Measurements from ENCODE around the gene TSNAXIP1.
A peak's percentile ranks its signal among the peaks of the same experiment; 100 is the strongest.

Gene TSNAXIP1, protein sequence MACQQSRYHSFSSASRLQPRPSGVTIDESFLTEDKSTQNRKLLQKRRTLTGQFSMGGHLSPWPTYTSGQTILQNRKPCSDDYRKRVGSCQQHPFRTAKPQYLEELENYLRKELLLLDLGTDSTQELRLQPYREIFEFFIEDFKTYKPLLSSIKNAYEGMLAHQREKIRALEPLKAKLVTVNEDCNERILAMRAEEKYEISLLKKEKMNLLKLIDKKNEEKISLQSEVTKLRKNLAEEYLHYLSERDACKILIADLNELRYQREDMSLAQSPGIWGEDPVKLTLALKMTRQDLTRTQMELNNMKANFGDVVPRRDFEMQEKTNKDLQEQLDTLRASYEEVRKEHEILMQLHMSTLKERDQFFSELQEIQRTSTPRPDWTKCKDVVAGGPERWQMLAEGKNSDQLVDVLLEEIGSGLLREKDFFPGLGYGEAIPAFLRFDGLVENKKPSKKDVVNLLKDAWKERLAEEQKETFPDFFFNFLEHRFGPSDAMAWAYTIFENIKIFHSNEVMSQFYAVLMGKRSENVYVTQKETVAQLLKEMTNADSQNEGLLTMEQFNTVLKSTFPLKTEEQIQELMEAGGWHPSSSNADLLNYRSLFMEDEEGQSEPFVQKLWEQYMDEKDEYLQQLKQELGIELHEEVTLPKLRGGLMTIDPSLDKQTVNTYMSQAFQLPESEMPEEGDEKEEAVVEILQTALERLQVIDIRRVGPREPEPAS

DNA sequence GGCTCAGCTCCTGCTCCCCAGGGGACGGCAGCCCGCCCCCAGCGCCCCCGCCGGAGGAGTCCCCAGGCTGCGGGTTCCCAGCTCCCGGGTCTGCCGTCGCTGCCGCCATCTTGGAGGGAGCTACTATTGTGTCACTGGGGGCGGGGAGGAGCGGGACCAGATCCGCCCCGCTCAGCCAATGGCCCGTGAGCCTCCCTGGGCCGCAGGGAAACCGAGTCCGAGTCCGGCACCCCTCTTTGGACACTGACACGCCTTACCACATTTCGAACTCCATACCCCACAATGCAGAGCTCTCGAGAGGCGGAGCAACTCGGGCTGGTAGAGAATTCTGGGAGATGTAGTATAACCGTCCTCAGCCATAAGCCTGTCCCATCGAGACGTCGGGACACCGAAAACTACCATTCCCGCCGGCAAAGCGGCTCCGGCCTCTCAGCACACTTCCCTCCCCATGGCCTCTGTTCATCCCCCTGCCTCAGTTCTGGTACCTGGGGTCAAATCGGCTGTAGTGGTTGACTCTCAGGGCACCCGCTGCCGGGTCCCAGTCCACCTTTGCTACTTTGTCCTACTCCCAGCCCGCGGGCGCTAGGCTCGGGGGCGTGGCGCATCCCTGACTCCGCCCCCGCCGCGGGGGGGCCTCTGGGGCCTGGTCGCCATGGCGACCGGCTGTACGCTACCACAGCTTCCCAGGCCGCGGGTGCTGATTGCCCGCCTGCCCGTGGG is at the start of gene TSNAXIP1, which contains the start of gene RANBP10:
TSNAXIP1 (plus strand) TSS at position 462 of the 720 bp plus-strand sequence. CDS start 261 bp downstream, outside the sequence.
RANBP10 (minus strand) TSS at position 133 of the 720 bp plus-strand sequence; CDS start at position 109, 24 bp downstream.
- Mint-ChIP-seq H3K36me3 (ENCODE audit: low read depth) (peaks cover 46% of the 10 kb centered on the region), H3K27ac (peak within 1 kb of the TSS; percentile 99), H3K9me3 (no peaks in the 10 kb centered on the region), H3K4me3 (peak within 1 kb of the TSS; percentile 93), H3K4me1 (ENCODE audit: low read depth) (peaks cover 43% of the 10 kb centered on the region), H3K27me3 (no peaks in the 10 kb centered on the region)
- peak; percentile 93 for DNase-seq

DNA sequence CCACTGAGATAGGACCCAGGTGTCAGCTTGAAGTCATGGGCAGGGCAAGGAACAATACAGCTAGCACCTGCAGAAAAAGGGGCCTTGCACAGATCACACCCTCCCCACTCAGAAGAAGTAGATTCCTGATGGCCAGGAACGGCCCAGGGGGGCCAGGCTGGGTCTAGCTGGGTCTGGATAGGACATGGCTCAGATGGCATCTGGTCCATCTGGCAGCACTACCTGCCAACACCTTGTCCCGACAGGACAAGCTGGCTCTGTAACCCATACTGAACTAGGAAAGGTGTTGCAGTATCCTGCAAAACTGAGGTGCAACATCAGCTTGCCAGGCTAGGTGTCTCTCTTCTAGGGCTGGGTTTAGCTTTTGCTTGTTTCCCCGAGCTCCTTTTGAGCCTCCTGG is 48.7 kb upstream of the TSNAXIP1 start:
- Mint-ChIP-seq H3K36me3 (ENCODE audit: low read depth) (peaks cover 30% of the 10 kb centered on the region), H3K4me1 (ENCODE audit: low read depth) (peaks cover 10% of the 10 kb centered on the region), H3K27me3 (no peaks in the 10 kb centered on the region), H3K9me3 (no peaks in the 10 kb centered on the region), H3K4me3 (no peak overlapping the region), H3K27ac (peak overlapping the region; percentile 18)
- no peak for DNase-seq

DNA sequence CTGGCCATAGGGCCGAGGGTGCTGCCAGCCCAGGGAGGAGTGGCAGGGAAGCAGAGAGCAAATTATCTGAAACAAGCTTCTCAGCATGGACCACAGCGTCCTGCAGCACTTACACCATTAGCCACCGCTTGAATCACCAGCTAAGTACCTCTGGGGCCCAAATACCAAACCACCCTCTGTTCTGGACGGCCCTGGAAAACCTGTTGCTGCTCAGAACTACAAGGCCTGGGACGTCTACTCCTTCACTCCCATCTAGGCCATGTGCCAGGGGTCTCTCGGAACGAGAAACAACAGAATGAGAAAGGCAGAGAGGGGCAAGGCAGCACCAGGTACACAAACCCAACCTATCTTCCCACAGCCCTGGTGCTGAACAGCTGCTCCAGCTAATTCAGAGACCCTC is 47.7 kb upstream of the TSNAXIP1 start:
- no peaks in the 10 kb centered on the region for H3K9me3 Mint-ChIP-seq
- no peaks in the 10 kb centered on the region for H3K27me3 Mint-ChIP-seq
- DNase-seq, result no peak
- peak overlapping the region; percentile 22 for H3K27ac Mint-ChIP-seq
- H3K4me3 Mint-ChIP-seq, result no peak overlapping the region
- H3K4me1 Mint-ChIP-seq (ENCODE audit: low read depth), result peaks cover 10% of the 10 kb centered on the region
- H3K36me3 Mint-ChIP-seq (ENCODE audit: low read depth), result peaks cover 34% of the 10 kb centered on the region

DNA sequence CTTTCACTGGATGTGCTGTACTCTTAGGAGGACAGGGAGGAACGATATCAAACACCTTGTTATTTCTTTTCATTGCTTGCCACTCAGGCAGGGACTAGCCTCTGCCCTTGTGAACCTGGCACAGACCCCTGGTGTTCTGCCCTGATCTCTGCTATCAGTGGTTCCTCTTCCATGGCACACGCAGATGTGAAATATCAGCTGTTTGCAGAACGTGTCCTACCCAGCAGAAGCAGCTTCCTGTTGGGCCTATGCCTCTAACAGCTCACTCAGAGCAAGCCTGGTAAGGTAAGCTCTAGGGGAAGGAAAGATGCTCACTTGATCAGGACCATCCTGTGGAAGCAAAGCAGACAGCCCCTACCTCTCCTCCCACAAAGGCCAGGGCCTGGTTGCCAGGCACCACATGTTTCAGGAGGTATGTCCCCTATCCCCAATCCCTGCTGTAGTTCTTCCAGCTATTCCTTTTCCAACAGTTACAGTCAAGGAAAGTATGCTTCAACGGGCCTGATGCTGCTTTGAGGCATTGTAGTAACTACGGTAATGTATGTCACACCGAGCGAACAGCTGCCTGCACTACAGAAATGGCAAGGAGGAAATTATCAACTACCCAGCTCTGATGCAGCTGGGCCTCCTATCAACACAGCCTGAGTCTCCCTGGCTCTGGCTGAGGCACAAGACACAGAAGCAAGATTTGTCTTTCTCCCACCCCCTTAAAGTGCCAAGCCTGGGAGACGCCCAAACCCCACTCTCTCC is 46.3 kb upstream of the TSNAXIP1 start:
- Mint-ChIP-seq H3K27ac (no peak overlapping the region), H3K4me3 (no peak overlapping the region), H3K4me1 (ENCODE audit: low read depth) (peaks cover 10% of the 10 kb centered on the region), H3K9me3 (no peaks in the 10 kb centered on the region), H3K27me3 (no peaks in the 10 kb centered on the region), H3K36me3 (ENCODE audit: low read depth) (peaks cover 35% of the 10 kb centered on the region)
- DNase-seq, result no peak

DNA sequence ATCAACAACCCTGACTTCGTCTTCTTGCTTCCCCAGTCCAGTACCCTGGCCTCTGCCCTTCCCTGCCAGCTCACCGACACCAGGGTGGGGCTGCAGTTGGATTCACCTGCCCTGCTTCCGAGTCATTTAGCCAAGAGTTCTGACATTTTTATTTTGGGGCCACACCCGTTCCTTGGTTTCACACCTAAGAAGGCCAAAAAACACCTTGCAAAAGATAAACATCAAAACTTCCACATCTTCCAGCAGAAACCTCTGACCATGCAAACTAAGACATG is 45.8 kb upstream of the TSNAXIP1 start:
- H3K27ac Mint-ChIP-seq, result peak overlapping the region; percentile 35
- H3K4me1 Mint-ChIP-seq (ENCODE audit: low read depth), result peaks cover 10% of the 10 kb centered on the region
- H3K36me3 Mint-ChIP-seq (ENCODE audit: low read depth), result peaks cover 35% of the 10 kb centered on the region
- no peak for DNase-seq
- H3K9me3 Mint-ChIP-seq, result no peaks in the 10 kb centered on the region
- no peaks in the 10 kb centered on the region for H3K27me3 Mint-ChIP-seq
- H3K4me3 Mint-ChIP-seq, result no peak overlapping the region

DNA sequence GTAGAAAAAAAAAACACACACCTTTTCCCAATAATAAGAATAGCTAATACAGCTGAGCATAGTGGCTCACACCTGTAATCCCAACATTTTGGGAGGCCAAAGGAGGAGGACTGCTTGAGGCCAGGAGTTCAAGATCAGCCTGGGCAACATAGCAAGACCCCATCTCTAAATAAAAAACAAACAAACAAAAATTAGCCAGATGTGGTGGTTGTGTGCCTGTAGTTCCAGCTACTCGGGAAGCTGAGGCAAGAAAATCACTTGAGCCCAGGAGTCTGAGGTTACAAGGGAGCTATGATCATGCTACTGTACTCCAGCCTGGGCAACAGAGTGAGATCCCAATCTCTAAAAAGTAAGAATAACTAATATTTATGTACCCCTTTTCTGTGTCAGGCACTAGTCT is 44.8 kb upstream of the TSNAXIP1 start:
- Mint-ChIP-seq H3K4me3 (no peak overlapping the region), H3K9me3 (no peaks in the 10 kb centered on the region), H3K27ac (no peak overlapping the region), H3K4me1 (ENCODE audit: low read depth) (peaks cover 10% of the 10 kb centered on the region), H3K36me3 (ENCODE audit: low read depth) (peaks cover 44% of the 10 kb centered on the region), H3K27me3 (no peaks in the 10 kb centered on the region)
- DNase-seq, result no peak

DNA sequence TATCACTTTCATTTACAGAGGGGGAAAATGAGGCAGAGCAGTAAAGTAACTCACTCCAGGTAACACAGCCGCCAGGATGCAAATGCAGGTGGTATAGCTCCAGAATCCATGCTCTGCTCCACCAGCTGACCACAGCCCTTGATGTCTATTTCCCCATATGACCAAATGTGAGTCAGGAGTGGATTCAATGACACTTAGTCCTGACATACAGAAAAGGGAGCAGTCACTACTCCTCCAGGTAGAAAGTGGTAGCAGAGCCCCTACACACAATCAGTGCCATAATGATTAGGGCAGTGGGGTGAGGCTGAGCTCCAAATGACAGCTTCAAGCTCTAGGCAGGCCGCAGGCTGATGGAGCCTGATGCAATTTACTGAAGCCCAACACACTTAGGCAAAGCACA is 44.3 kb upstream of the TSNAXIP1 start:
- H3K4me3 Mint-ChIP-seq, result no peak overlapping the region
- H3K4me1 Mint-ChIP-seq (ENCODE audit: low read depth), result peaks cover 10% of the 10 kb centered on the region
- H3K36me3 Mint-ChIP-seq (ENCODE audit: low read depth), result peaks cover 44% of the 10 kb centered on the region
- H3K27ac Mint-ChIP-seq, result peak overlapping the region; percentile 18
- no peak for DNase-seq
- no peaks in the 10 kb centered on the region for H3K9me3 Mint-ChIP-seq
- H3K27me3 Mint-ChIP-seq, result no peaks in the 10 kb centered on the region

DNA sequence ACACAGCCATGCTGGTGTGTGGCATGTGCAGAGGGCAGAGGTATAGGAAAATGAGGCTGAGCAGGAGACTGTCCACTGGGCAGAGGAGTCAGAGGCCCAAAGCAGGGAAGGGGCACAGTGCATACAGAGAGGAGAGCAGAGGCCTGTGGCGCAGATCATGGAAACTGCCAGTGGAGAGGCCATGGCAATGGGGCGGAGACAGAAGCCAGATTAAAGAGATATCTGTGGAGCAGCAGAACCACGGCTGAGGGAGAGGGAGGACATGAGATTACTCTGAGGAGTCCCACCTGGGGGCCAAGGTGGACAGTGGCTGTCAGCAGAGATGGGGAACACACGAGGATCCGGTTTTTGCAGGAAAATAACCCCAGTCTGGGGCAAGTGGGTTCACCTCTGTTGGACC is 43.6 kb upstream of the TSNAXIP1 start:
- Mint-ChIP-seq H3K4me1 (ENCODE audit: low read depth) (peaks cover 10% of the 10 kb centered on the region), H3K27ac (peak overlapping the region; percentile 18), H3K4me3 (no peak overlapping the region), H3K27me3 (no peaks in the 10 kb centered on the region), H3K36me3 (ENCODE audit: low read depth) (peaks cover 41% of the 10 kb centered on the region), H3K9me3 (no peaks in the 10 kb centered on the region)
- no peak for DNase-seq

DNA sequence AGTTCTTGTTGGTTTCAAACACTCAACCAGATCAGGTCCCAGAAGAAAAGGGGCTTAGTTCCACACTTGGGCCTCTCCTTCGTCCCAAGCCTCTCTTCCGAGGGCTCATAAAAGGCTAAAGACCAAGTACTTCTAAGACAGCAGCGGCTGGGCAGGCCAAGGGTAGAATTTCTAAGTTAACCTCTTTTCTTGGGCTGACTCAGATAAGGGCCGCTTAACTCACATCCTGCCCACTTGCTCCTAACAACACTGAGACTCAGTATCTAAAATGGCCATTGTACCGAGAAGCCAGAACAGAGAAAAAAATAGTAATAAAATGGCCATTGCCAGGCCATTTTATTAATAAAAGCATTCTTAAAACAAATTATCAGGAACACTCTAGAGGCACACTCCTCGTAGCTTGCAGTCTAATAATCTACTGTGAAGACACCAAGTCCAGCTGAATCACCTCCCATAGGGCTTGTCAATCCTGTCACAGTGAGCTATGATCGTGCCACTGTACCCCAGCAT is 42.5 kb upstream of the TSNAXIP1 start:
- Mint-ChIP-seq H3K9me3 (no peaks in the 10 kb centered on the region), H3K4me1 (ENCODE audit: low read depth) (peaks cover 10% of the 10 kb centered on the region), H3K27ac (no peak overlapping the region), H3K4me3 (no peak overlapping the region), H3K36me3 (ENCODE audit: low read depth) (peaks cover 36% of the 10 kb centered on the region), H3K27me3 (no peaks in the 10 kb centered on the region)
- DNase-seq, result no peak

DNA sequence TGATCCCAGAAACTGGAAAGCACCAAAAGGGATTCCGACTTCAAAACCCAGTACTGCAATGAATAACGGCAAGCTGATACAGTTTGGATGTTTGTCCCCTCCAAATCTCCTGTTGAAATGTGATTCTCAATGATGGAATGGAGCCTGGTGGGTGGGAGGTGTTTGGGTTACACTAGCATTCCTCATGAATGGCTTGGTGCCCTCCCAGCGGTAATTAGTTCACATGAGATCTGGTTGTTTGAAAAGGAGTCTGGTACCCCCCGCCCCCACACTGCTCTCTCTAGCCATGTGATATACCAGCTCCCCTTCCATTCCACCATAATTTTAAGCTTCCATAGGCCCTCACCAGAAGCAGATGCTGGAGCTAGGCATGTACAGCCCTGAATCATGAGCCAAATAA is 40.4 kb upstream of the TSNAXIP1 start:
- no peaks in the 10 kb centered on the region for H3K27me3 Mint-ChIP-seq
- no peak overlapping the region for H3K27ac Mint-ChIP-seq
- no peak for DNase-seq
- H3K9me3 Mint-ChIP-seq, result no peaks in the 10 kb centered on the region
- peaks cover 46% of the 10 kb centered on the region for H3K36me3 Mint-ChIP-seq (ENCODE audit: low read depth)
- peaks cover under 1% of the 10 kb centered on the region for H3K4me1 Mint-ChIP-seq (ENCODE audit: low read depth)
- no peak overlapping the region for H3K4me3 Mint-ChIP-seq

DNA sequence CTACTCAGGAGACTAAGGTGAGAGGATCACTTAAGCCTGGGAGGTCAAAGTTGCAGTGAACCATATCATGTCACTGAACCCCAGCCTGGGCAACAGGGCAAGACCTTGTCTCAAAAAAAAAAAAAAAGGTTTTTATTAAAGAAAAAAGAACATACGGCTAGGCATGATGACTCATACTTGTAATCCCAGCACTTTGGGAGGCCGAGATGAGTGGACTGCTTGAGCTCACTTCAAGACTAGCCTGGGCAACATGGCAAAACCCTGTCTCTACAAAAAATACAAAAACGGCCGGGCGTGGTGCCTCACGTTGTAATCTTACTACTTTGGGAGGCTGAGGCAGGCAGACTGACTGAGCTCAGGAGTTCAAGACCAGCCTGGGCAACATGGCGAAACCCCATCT is 38.7 kb upstream of the TSNAXIP1 start:
- H3K9me3 Mint-ChIP-seq, result no peaks in the 10 kb centered on the region
- no peak overlapping the region for H3K4me3 Mint-ChIP-seq
- no peak for DNase-seq
- H3K4me1 Mint-ChIP-seq (ENCODE audit: low read depth), result peaks cover 3% of the 10 kb centered on the region
- no peak overlapping the region for H3K27ac Mint-ChIP-seq
- H3K36me3 Mint-ChIP-seq (ENCODE audit: low read depth), result peaks cover 59% of the 10 kb centered on the region
- H3K27me3 Mint-ChIP-seq, result no peaks in the 10 kb centered on the region

DNA sequence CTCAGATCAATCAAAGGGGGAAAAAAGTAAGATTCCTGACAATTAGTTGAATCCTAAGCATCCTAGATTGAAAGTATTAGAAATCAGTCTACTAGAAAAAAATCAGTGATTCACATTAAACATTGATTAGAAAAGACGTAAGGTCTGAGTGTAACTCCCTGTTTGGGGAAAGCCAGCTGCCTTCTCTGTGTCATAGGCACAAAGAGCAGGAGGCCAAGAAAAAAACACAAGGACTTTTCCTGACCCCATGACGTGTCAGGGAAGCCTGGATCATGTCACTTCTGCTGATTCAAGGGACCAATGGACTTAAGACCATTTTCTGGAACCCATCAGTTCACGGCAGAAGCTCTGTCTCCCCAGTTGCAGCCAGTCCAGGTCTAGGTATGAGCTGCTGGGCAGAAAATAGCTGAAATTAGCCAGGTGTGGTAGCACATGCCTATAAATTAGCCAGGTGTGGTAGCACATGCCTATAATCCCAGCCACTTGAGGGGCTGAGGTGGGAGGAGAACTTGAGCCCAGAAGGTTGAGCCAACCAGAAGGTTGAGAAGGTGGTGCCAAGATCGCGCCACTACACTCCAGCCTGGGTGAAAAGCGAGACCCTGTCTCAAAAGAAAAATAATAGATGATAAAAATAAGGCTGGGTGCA is 36.2 kb upstream of the TSNAXIP1 start:
- H3K36me3 Mint-ChIP-seq (ENCODE audit: low read depth), result peaks cover 51% of the 10 kb centered on the region
- H3K27ac Mint-ChIP-seq, result no peak overlapping the region
- H3K9me3 Mint-ChIP-seq, result no peaks in the 10 kb centered on the region
- H3K4me1 Mint-ChIP-seq (ENCODE audit: low read depth), result peaks cover 7% of the 10 kb centered on the region
- H3K27me3 Mint-ChIP-seq, result no peaks in the 10 kb centered on the region
- H3K4me3 Mint-ChIP-seq, result no peak overlapping the region
- DNase-seq, result no peak

DNA sequence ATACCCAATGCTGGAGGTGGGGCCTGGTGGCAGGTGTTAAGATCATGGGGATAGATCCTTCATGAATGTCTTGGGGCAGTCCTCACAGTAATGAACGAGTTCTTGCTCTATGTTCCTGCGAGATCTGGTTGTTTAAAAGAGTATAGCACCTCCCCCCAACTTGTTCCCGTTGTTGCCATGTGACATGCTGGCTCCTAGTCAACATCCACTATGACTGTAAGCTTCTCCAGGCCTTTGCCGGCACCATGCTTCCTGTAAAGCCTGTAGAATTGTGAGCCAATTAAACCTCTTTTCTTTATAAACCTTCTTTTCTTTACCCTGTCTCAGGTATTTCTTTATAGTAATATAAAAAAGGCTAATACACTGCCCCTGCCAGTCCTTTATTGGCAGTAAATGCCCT is 33.6 kb upstream of the TSNAXIP1 start:
- peaks cover 7% of the 10 kb centered on the region for H3K4me1 Mint-ChIP-seq (ENCODE audit: low read depth)
- H3K9me3 Mint-ChIP-seq, result no peaks in the 10 kb centered on the region
- H3K4me3 Mint-ChIP-seq, result no peak overlapping the region
- H3K27ac Mint-ChIP-seq, result no peak overlapping the region
- peaks cover 45% of the 10 kb centered on the region for H3K36me3 Mint-ChIP-seq (ENCODE audit: low read depth)
- H3K27me3 Mint-ChIP-seq, result no peaks in the 10 kb centered on the region
- DNase-seq, result no peak
